ENCODE data around the gene LRP1B.

LRP1B gene

DNA sequence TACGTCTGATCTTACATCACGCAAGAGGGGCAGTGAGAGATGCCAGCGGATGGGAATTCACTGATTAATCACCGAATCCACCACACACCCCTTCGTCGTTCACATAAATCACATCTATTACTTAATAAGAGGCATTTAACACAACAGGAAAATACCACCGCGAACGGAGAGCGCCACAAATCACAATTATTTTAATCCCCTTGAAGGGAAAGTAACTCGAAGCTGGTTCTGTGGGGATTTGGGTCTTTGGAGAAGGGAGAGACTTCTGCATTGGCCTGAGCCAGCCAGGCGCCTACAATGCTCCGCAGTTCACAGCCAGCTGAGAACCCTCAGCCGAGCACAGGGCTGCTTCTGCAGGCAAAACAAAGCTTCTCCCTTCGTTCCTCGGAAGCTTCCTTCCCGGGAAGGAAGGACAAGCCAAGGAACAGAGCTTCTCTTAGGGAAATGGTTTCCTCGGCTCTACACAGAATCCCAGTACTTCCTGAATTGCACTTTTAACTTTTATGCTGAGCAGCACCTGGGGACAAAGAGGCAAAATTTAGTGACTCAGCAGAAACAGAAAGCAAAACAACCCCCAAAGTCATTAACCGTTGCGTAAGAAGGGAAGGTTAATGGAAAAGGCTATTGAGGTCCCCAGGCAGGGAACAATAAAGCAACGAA is at the start of gene LRP1B:
LRP1B (minus strand) TSS at position 7 of the 660 bp plus-strand sequence. CDS start 287 bp downstream, outside the sequence.
- DNase-seq (ENCODE audit: low spot score), result no peak

- DNase-seq (ENCODE audit: low spot score), result no peak
These were observed 48.9 kb upstream of the LRP1B start for GRCh38 chr2:142179686-142180085.

GRCh38 chr2:142178604-142179003 is 47.8 kb upstream of the LRP1B start:
- no peak for DNase-seq (ENCODE audit: low spot score)

- DNase-seq (ENCODE audit: low spot score), result no peak
These were observed 46.1 kb upstream of the LRP1B start for GRCh38 chr2:142176941-142177340.

DNA sequence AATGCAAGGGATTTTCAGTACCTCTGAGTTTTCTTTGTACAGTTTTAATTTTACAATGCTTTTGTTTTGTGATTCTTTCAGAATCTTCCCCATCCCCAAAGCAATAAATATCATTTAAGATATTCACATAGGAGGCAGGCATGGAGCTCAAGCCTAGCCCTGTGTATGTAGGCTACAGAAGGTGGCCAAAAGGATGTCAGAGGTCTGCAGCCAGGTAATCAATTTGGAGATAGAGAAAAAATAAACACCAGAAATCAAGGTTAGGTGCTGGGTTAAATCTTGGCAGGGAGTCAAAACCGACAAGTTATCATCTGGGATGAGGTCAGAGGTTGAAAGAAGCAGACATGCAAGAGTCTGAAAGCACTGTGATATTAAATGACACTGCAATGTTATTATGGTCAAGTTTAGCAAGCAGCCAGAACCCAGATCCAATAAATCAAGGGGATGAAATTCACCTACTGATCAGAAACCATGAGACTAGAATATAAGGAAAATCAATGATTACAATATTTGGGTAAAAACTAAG is 45.1 kb upstream of the LRP1B start:
- DNase-seq (ENCODE audit: low spot score), result peak; percentile 45

DNA sequence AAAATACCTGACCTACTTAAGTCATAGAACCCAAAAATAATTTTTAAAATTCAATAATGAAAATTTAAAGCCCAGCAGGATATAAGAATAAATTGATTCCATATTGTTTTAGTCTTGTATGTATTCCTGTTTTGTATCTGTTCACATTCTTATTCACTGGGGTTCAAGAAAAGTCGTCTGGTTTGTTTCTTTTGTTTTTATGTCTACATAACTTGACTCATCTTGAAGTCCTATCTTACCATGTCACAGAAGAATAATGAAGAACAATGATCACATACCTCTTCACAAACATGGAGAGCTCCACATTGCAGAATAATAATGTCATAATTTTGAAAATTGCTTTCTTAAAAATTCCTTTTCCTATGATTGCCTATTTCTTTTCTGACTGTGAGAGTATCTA is 43.4 kb upstream of the LRP1B start:
- no peak for DNase-seq (ENCODE audit: low spot score)

- DNase-seq (ENCODE audit: low spot score), result no peak
These were observed 40.0 kb upstream of the LRP1B start for GRCh38 chr2:142170847-142171246.

DNA sequence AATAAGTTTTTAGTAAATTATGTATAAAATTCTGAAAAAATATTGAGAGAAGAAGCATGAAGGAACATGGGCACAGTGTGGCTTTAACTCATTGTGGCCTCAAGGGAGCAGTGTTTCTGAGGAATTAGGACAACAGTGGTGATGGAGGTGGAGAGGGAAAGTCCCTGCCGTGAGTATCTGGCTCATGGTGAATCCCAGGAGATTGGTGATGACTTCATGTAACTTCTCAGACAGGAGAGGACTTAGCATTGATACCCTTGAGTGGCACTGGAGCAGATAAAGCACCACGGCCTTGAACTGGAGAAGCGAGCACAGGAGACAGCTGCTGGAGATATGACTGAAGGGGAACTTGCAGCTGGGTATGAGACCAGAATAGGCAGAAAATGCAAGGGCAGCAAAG is 35.0 kb upstream of the LRP1B start:
- DNase-seq (ENCODE audit: low spot score), result peak; percentile 29

DNA sequence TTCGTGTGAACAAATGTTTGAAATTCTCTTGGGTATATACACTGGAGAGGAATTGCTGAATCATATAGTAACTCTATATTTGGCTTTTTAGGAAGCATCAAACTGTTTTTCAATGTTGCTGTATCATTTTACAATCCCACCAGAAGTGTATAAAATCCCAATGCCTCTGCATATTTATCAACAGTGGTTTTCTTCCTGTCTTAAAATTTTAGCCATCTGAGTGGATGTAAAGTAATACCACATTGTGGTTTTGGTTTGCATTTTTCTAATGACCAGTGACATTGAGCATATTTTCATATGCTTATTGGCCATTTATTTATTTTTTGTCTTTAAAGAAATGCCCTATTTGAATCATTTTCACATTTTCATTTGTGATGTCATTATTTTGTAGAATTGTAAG is 22.8 kb upstream of the LRP1B start:
- DNase-seq (ENCODE audit: low spot score), result no peak

- DNase-seq (ENCODE audit: low spot score), result no peak
These were observed 19.6 kb upstream of the LRP1B start for GRCh38 chr2:142150453-142150852.

- no peak for DNase-seq (ENCODE audit: low spot score)
These were observed 13.7 kb upstream of the LRP1B start for GRCh38 chr2:142144547-142144946.

GRCh38 chr2:142142595-142142994 is 11.8 kb upstream of the LRP1B start:
- no peak for DNase-seq (ENCODE audit: low spot score)

DNA sequence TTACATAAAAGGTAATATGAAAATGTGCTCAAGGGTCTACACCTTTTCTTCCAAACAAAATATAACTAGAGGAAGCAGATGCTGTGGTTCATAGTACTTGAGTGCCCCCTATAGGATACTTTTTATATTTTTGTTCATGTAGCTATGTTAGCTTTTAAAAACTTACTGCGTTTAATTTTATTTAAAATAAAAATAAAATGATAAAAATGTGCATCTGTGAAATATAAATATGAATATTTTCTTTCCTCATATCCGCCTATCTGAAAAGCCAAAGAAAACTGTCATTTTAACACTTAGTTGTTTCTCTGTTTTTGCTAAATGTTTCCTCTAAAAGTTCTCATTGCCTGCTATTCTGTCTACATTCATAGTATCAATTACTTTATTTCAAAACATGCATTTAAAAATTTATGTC is 9.6 kb upstream of the LRP1B start:
- DNase-seq (ENCODE audit: low spot score), result peak; percentile 36

DNA sequence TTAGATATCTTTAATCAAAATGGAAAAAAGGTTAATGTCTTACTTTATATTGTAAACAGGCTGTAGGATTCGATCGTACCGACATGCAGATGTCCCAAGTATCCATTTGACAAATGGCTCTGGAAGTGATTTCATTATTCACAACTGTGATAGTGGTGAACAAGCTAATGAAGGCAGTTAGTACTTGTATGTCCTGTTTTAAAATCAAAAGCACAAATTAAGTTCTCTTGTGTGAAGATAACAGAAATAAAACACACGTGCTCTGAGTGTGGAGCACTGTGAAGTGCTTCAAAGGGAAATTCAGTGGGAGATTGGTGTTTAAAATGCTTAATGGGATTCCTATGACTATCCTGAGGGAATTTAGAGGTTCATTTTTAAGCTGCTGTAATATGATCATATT is 8.6 kb upstream of the LRP1B start:
- DNase-seq (ENCODE audit: low spot score), result no peak

DNA sequence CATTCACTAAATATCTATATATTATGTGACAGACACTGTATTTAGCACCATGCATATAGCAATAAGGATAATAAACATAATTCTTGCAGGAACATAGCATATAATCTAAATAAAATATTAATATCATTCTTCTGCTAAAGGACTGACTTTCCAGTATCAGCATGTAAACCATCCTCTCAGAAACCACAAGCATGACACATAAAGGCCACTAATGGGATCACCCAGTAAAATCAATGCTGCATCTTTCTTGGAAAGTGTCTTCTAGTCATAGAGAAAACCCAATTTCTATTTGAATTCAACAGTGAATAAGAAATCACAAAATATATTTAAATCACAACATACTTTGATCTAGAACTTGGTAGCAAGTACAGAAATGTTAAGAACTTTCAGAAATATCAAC is 5.8 kb upstream of the LRP1B start:
- DNase-seq (ENCODE audit: low spot score), result no peak

- no peak for DNase-seq (ENCODE audit: low spot score)
These were observed 4.1 kb upstream of the LRP1B start for GRCh38 chr2:142134911-142135310.

DNA sequence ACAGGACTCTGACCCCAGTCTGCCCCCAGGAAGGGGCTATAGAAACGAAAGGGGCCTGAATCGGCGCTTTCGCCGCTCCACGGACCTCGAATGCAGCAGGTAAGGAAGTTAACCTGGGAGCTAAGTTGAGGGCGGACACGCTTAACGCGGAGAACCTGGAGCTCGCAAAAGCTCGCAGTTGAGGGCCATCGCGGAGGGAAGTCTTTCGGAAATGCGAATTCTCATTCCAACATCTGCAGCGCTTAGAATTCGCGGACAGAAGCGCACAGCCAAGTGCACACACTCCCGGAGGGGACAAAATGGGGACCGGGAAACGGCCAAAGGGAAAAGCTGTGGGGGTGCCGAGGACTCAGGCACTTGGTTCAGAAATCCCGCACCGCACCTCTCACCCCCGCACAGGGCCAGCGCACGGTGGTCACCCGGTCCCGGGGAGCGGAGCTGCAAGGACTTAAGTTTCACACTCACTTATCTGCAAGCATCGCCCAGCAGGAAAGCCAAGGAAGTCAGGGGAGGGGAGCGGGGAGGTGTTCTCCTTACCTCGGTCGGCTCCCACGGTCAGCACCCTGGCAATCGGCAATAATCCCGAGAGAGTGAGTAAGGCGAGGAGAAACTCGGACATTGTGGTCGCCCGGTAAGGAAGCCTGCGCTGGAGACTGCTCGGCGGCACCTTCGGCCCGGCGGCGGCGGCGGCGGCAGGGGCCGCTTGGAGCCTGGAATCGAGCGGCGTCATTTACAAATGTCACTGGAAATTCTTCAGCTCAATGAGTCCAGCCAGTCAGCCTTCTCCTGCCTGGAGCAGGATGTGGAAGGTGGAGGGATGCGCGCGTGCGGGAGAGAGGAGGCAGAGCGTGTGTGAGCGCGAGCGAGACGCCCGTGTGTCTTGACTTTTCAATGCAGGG is 456 bp downstream of the LRP1B start:
- DNase-seq (ENCODE audit: low spot score), result no peak

- DNase-seq (ENCODE audit: low spot score), result no peak
These were observed 2.7 kb downstream of the LRP1B start for GRCh38 chr2:142128105-142128504.

DNA sequence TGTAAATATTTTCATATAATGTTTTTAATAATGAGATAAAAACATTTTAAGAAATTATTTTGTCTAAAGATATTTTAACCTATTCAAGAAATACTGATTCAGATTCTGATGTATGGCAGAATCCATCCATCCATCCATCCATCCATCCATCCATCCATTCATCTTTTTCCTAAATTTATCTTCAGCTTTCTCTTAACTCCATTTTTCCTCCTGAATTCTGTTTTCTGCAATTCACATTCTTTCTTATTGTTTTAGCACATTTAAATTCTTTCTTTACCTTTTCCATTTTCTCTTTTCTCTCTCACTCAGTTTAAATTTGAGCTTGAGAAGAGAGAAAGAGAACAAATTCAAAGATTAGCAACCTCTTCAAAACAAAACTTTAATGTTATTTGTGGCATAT is 3.6 kb downstream of the LRP1B start:
- no peak for DNase-seq (ENCODE audit: low spot score)

- DNase-seq (ENCODE audit: low spot score), result no peak
These were observed 6.1 kb downstream of the LRP1B start for GRCh38 chr2:142124706-142125105.

GRCh38 chr2:142119347-142119746 is 11.5 kb downstream of the LRP1B start:
- DNase-seq (ENCODE audit: low spot score), result no peak

DNA sequence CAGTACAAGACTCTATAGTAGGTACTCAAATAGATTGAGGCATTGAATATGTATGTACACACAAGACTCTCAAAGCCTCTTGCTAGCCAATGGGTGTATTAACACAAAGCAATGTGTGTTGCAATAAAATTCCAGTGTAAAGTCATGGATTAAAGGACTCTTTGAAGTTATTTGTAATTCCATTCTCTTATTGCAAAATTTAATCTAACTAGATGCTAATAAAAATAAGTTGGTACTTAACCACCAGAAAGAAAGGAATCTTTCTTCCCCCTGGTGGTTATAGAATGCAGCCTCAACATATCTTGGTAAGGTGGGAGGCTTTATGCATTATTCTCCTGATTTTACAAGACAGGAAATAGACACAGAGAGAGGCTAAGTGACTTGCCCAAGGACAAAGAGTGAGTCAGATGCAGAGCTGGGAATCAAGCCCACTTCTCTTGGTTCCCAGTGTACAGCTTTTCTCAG is 18.0 kb downstream of the LRP1B start:
- peak; percentile 45 for DNase-seq (ENCODE audit: low spot score)

GRCh38 chr2:142104134-142104758 is 26.6 kb downstream of the LRP1B start:
- peak; percentile 35 for DNase-seq (ENCODE audit: low spot score)

Measured in LoVo (cell line).